HepG2 (cell line): ENCODE measurements around the gene SDC4. TPM values are rescaled to one million over a fixed set of nuclear protein-coding genes. Genes with fewer than 3 reads are reported as not detected.

Experiments used
- CTCF ChIP-seq: sonication (generic); formaldehyde crosslinking; IDR thresholded peaks from 2 replicates; pipeline ENCODE4 v1.5.0; 2020; ENCODE audit warnings: mild to moderate bottlenecking, missing genetic modification reagents, moderate library complexity
- DPF2 ChIP-seq: sonication (generic); formaldehyde crosslinking; IDR thresholded peaks from 2 replicates; pipeline ENCODE4 v1.4.0; 2020; ENCODE audit warnings: mild to moderate bottlenecking, low read depth, missing genetic modification reagents, borderline replicate concordance
- HINFP ChIP-seq: sonication (generic); formaldehyde crosslinking; IDR thresholded peaks from 2 replicates; pipeline ENCODE4 v1.4.0; 2020; ENCODE audit warnings: low read depth, mild to moderate bottlenecking, missing genetic modification reagents
- IKZF4 ChIP-seq: sonication (generic); formaldehyde crosslinking; IDR thresholded peaks from 2 replicates; pipeline ENCODE4 v1.5.1; 2020; ENCODE audit warnings: borderline replicate concordance, mild to moderate bottlenecking, low read depth, missing genetic modification reagents; ENCODE audit errors: not compliant biosample characterization
- MIER3 ChIP-seq: IDR thresholded peaks from 2 replicates; pipeline ENCODE4 v1.6.1; 2016; ENCODE audit warnings: missing compliant biosample characterization, borderline replicate concordance
- NR0B2 ChIP-seq: sonication (generic); formaldehyde crosslinking; IDR thresholded peaks from 2 replicates; pipeline ENCODE4 v1.4.0; 2020; ENCODE audit warnings: mild to moderate bottlenecking, missing genetic modification reagents
- PTBP1 ChIP-seq: fragments of 200-400 bp; formaldehyde crosslinking; IDR thresholded peaks from 2 replicates; pipeline ENCODE4 v1.6.1; 2018; ENCODE audit warnings: low read length, low read depth; ENCODE audit not compliant: poor library complexity, severe bottlenecking
- RORA ChIP-seq: sonication (generic); formaldehyde crosslinking; IDR thresholded peaks from 2 replicates; pipeline ENCODE4 v1.5.0; 2020; ENCODE audit warnings: mild to moderate bottlenecking, missing genetic modification reagents, moderate library complexity
- SOX6 ChIP-seq, 2 experiments: fragments of 450-650 bp in 1 of 2; sonication (generic) in 1 of 2; formaldehyde crosslinking in 1 of 2; IDR thresholded peaks; 2 replicates each; pipeline versions ENCODE4 v1.4.0 to v1.6.1; 2017 to 2020; ENCODE audit warnings: antibody characterized with exemption in 1 of 2, mild to moderate bottlenecking in 1 of 2, missing genetic modification reagents in 1 of 2
- TFAP4 ChIP-seq: sonication (generic); IDR thresholded peaks from 2 replicates; pipeline ENCODE4 v1.6.1; 2016; ENCODE audit warnings: low read depth, borderline replicate concordance
- ZNF18 ChIP-seq: sonication (generic); formaldehyde crosslinking; IDR thresholded peaks from 2 replicates; pipeline ENCODE4 v1.8.0; 2022; ENCODE audit warnings: mild to moderate bottlenecking, missing genetic modification reagents; ENCODE audit not compliant: insufficient replicate concordance
- ZNF24 ChIP-seq: fragments of 450-650 bp; IDR thresholded peaks from 2 replicates; pipeline ENCODE4 v1.6.1; 2017; ENCODE audit warnings: antibody characterized with exemption, mild to moderate bottlenecking
- ZNF503 ChIP-seq: sonication (generic); formaldehyde crosslinking; IDR thresholded peaks from 2 replicates; pipeline ENCODE4 v1.4.0; 2020; ENCODE audit warnings: missing genetic modification reagents
- ZNF546 ChIP-seq: sonication (generic); formaldehyde crosslinking; conservative IDR thresholded peaks from 2 replicates; pipeline ENCODE4 v1.8.1; 2023; ENCODE audit warnings: mild to moderate bottlenecking, missing genetic modification reagents
- ZNF550 ChIP-seq: sonication (generic); formaldehyde crosslinking; IDR thresholded peaks from 2 replicates; pipeline ENCODE4 v1.4.0; 2020; ENCODE audit warnings: mild to moderate bottlenecking, missing genetic modification reagents, borderline replicate concordance
- ZNF780A ChIP-seq: sonication (generic); formaldehyde crosslinking; IDR thresholded peaks from 2 replicates; pipeline ENCODE4 v1.8.0; 2022; ENCODE audit warnings: mild to moderate bottlenecking, missing genetic modification reagents, moderate library complexity
- polyA plus RNA-seq, 8 experiments: library from polyadenylated mRNA; depleted of rRNA in 3 of 8; stranded (reverse) in 7 of 8; unstranded in 1 of 8; fragments of >200 nt; fragmentation: Illumina TruSeq in 4 of 8; extraction: Trizol in 4 of 8; gene quantifications; 2 replicates each; pipeline versions ENCODE4 v1.2.1 to v1.2.3, GENCODE V29; 2011 to 2016; ENCODE audit warnings: low read depth in 4 of 8, missing spikeins in 1 of 8, mixed read lengths in 1 of 8; ENCODE audit not compliant: insufficient read depth in 1 of 8
- total RNA-seq, 5 experiments: library from RNA; depleted of rRNA; stranded (reverse); fragments of >200 nt; fragmentation: Illumina TruSeq; extraction: Trizol; gene quantifications; 2 replicates each; pipeline ENCODE4 v1.2.3, GENCODE V29; 2016; ENCODE audit warnings: low read depth in 1 of 5

Gene SDC4
- total and polyA plus RNA-seq, 2 of the 13 experiments (the other 11 are each of a cell fraction or from before 2014, with no cell fraction given): 49.0 to 65.1 TPM

GRCh38 chr20:45293041-45294002 lies 54.9 kb downstream of the SDC4 start (continued):
- TF ChIP-seq HINFP (peak; percentile 76; the same call in 1 of the 2 replicates), SOX6 (IDR thresholded peaks at IDR 0.05) (no peak), SOX6 (CRISPR knock-in tag; IDR thresholded peaks at IDR 0.05) (0 out of 2 replicates have a peak, but pooled peaks have one; percentile 12), ZNF550 (CRISPR knock-in tag) (0 out of 2 replicates have a peak, but pooled peaks have one; percentile 86), ZNF18 (CRISPR knock-in tag) (no peak), MIER3 (CRISPR knock-in tag) (peak; percentile 44; the same call in 1 of the 2 replicates), ZNF24 (no peak), TFAP4 (no peak), RORA (no peak), IKZF4 (CRISPR knock-in tag) (no peak), ZNF546 (CRISPR knock-in tag) (0 out of 2 replicates have a peak, but pooled peaks have one; percentile 24), PTBP1 (peak; percentile 44), NR0B2 (CRISPR knock-in tag) (no peak; the same call in 1 of the 2 replicates), ZNF780A (CRISPR knock-in tag) (no peak), DPF2 (CRISPR knock-in tag) (no peak), CTCF (CRISPR knock-in tag) (peak; percentile 91), ZNF503 (CRISPR knock-in tag) (no peak)
